Psoas muscle (tissue), 8 donors: Measurements from ENCODE around the gene ZFAND6. TPM values are rescaled to one million over a fixed set of nuclear protein-coding genes. Genes with fewer than 3 reads are reported as not detected.

Source experiments
- ATAC-seq, 4 donors: fragments of 200-7000 bp; cut with Tn5 transposase; one replicate each; pipeline ENCODE4 v1.9.1; 2020; ENCODE audit warnings: moderate library complexity in 3 of 4, mild to moderate bottlenecking in 2 of 4
- DNase-seq, 2 donors: peaks; one replicate each; pipeline ENCODE4 v3.0.0-alpha.2; 2020
- H3K27ac ChIP-seq: fragments of 200-600 bp; one replicate; pipeline ENCODE4 v1.8.0; 2022
- H3K27me3 ChIP-seq, 3 donors: fragments of 200-600 bp in 1 of 3; one replicate each; pipeline versions ENCODE4 v1.6.1 to v1.8.0; 2013 to 2022; ENCODE audit warnings: low read length in 2 of 3, mild to moderate bottlenecking in 2 of 3, moderate library complexity in 1 of 3; ENCODE audit not compliant: insufficient read depth in 3 of 3
- H3K36me3 ChIP-seq, 2 donors: fragments of 200-600 bp in 1 of 2; one replicate each; pipeline versions ENCODE4 v1.6.1 to v1.8.0; 2013 to 2022; ENCODE audit warnings: low read depth in 1 of 2, mild to moderate bottlenecking in 1 of 2, moderate library complexity in 1 of 2; ENCODE audit not compliant: insufficient read depth in 1 of 2
- H3K4me1 ChIP-seq: fragments of 200-600 bp; one replicate; pipeline ENCODE4 v1.8.0; 2022
- H3K4me3 ChIP-seq: fragments of 200-600 bp; one replicate; pipeline ENCODE4 v1.8.0; 2022; ENCODE audit warnings: mild to moderate bottlenecking
- H3K9me3 ChIP-seq: fragments of 200-600 bp; one replicate; pipeline ENCODE4 v1.8.0; 2022
- WGBS, 3 donors: extraction: QIAGEN DNeasy Blood & Tissue Kit; methylation state at CpG; one replicate each; pipeline versions ENCODE4 v1.1.6 to v1.1.7; 2013; 5-methylcytosine and 5-hydroxymethylcytosine counted together
- intact Hi-C, 2 donors: fragments of 100-400 bp; cut with DNase I; formaldehyde crosslinking; loops; one replicate each; pipeline versions ENCODE4 v1.11.0 to v1.14.2; 2022
- polyA plus RNA-seq, 3 donors: library from polyadenylated mRNA; stranded (reverse); fragments of 200-250 nt; gene quantifications; one replicate each; pipeline ENCODE4 v1.2.3, GENCODE V29; 2013
- total RNA-seq, 4 donors: library from RNA; stranded (reverse); fragmentation: NEBNext Ultra II Directional in 2 of 4; extraction: Animal tissue kit (Norgen Biotek cat#: 25700) in 2 of 4; gene quantifications; one replicate each; pipeline versions ENCODE4 v1.2.1 to v1.2.4, GENCODE V29; 2021 to 2023
- TF ChIP-seq, protein P1 (sequence below): fragments of 200-600 bp; IDR thresholded peaks from one replicate; pipeline ENCODE4 v1.8.0; 2022; ENCODE audit warnings: antibody characterized with exemption
- donor health status: healthy with polysubstance abuse.
- donor health status: DM: no; HTN: no; CAD: no; lungs with moderate emphysema.
- donor health status: Bipolar disorder and iron deficiency.
- donor health status: healthy.
- donor health status: DM: yes; HTN: yes; CAD: no.
- donor health status: DM: no; HTN: no; CAD: no.
- donor health status: DM: no; HTN: no; CAD: no.
- donor health status: DM: yes; HTN: yes; CAD: no.

ZFAND6 gene
- total and polyA plus RNA-seq, 7 donors = 66.3 to 125 (median 78.8) TPM

DNA sequence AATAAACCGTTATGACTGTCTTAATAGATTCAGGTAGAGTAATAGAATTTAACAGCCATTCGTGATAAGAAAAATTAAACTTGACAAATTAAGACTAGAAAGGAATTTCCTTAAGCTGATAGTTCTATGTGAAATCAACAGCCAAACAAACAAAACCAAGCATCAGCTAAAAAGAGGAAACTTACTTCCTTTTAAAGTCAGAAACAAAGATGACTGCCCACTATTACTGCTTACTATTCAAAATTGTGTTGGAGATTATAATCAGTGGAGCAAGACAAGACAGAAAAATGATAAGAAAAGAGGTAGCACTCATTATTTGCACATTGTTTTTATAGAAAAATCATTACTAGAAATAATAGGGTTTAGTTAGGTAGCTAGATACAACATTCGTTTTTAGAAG lies 79.5 kb downstream of the ZFAND6 start:
- no peaks in the 10 kb centered on the region for H3K9me3 ChIP-seq
- DNase-seq (no peak), ATAC-seq (no peak)
- H3K4me1 ChIP-seq = no peaks in the 10 kb centered on the region
- H3K27ac ChIP-seq = no peak overlapping the region
- TF ChIP-seq, protein P1, sequence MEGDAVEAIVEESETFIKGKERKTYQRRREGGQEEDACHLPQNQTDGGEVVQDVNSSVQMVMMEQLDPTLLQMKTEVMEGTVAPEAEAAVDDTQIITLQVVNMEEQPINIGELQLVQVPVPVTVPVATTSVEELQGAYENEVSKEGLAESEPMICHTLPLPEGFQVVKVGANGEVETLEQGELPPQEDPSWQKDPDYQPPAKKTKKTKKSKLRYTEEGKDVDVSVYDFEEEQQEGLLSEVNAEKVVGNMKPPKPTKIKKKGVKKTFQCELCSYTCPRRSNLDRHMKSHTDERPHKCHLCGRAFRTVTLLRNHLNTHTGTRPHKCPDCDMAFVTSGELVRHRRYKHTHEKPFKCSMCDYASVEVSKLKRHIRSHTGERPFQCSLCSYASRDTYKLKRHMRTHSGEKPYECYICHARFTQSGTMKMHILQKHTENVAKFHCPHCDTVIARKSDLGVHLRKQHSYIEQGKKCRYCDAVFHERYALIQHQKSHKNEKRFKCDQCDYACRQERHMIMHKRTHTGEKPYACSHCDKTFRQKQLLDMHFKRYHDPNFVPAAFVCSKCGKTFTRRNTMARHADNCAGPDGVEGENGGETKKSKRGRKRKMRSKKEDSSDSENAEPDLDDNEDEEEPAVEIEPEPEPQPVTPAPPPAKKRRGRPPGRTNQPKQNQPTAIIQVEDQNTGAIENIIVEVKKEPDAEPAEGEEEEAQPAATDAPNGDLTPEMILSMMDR = no peak
- H3K36me3 ChIP-seq = peaks cover 9 to 38% of the 10 kb centered on the region in 2 donors
- WGBS, 3 donors = 91 to 94% (median 94%) methylated on average over 3 of the region's 3 CpGs
- intact Hi-C loops = no loop called here
- no peaks in the 10 kb centered on the region for H3K27me3 ChIP-seq
- H3K4me3 ChIP-seq = no peak overlapping the region

DNA sequence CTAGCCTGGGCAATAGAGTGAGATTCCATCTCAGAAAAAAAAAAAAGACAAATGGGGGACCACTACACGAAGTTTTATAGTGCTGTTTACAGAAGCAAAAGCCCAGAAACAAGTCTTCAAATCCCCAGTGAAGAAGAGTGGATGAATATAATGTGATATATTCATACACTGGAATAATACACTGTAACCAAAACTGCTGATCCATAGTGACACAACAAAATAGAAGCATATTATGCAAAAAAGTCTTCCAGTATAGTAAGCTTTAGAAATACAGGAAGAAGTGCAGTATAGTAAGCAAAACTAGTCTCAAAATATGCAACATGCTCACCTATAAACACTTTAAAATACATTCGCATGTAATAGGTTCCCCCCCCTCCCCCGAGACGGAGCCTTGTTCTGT lies 81.4 kb downstream of the ZFAND6 start:
- no peak overlapping the region for H3K27ac ChIP-seq
- H3K36me3 ChIP-seq = peaks cover 3 to 19% of the 10 kb centered on the region in 2 donors
- H3K4me1 ChIP-seq = no peaks in the 10 kb centered on the region
- 85 to 93% (median 93%) methylated on average over 4 of the region's 4 CpGs for WGBS, 3 donors
- H3K9me3 ChIP-seq = no peaks in the 10 kb centered on the region
- TF ChIP-seq, protein P1 = no peak
- DNase-seq (no peak), ATAC-seq (no peak)
- H3K27me3 ChIP-seq = no peaks in the 10 kb centered on the region
- no peak overlapping the region for H3K4me3 ChIP-seq
- intact Hi-C loops = no loop called here

DNA sequence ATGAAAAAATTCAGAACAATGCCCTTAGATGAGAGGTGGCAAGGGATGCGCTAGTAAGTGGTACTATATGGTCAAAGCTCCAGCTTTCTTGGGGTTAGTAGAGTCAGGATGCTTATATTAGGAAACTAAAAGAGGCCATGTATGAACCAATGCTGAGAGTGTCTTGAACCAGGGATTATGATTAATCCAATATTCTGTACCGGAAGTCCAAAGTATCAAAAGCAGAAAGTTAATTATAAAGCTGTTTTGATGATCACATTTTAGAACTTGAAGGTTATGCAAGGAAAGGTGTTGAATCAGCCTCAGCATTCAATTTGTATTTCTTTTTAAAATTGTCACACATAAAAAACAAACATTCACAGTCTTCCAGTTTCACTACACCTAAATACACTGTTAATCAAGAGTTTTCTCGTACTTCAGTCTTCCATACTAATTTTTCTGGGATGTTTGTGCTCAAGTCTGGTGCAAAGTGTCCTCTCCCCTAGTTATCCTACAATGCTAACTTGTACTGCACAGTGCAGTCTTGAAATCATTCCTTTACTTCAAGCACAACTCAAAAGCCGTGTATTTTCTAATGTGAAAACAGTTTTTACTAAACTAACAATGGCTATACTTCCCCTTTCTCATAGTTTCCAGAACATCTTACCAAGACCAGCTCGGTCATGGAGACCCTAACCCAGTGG lies 82.6 kb downstream of the ZFAND6 start:
- intact Hi-C loops = no loop called here
- no peak for DNase-seq

DNA sequence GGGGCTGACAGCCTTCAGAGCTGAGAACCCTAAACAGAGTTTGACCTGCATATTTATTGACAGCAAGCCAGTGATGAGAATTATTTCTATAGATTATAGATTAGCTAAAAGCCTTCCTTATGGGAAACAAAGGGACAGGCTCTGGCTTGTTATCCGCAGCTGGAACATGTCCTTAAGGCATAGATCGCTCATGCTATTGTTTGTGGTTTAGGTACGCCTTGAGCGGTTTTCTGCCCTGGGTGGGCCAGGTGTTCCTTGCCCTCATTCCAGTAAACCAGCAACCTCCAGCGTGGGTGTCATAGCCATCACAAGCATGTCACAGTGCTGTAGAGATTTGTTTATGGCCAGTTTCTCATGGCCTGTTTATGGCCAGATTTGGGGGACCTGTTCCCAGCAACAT lies 83.2 kb downstream of the ZFAND6 start:
- H3K9me3 ChIP-seq = no peaks in the 10 kb centered on the region
- peaks cover 0 to 3% of the 10 kb centered on the region in 2 donors for H3K36me3 ChIP-seq
- TF ChIP-seq, protein P1 = no peak
- DNase-seq (no peak), ATAC-seq (no peak)
- no peaks in the 10 kb centered on the region for H3K27me3 ChIP-seq
- 82 to 90% (median 86%) methylated on average over 5 of the region's 5 CpGs for WGBS, 3 donors
- intact Hi-C loops = no loop called here
- H3K4me3 ChIP-seq = no peak overlapping the region
- no peak overlapping the region for H3K27ac ChIP-seq
- H3K4me1 ChIP-seq = no peaks in the 10 kb centered on the region

More for the DNA sequence above, 82.6 kb downstream of the ZFAND6 start:
- Histone ChIP-seq H3K27ac (no peak overlapping the region), H3K4me1 (no peaks in the 10 kb centered on the region), H3K9me3 (no peaks in the 10 kb centered on the region), H3K36me3 (peaks cover 0 to 9% of the 10 kb centered on the region in 2 donors), H3K27me3 (no peaks in the 10 kb centered on the region), H3K4me3 (no peak overlapping the region)
- TF ChIP-seq, protein P1 = no peak
- no peak for ATAC-seq
- WGBS, 3 donors = 93% methylated on average over 5 of the region's 5 CpGs

DNA sequence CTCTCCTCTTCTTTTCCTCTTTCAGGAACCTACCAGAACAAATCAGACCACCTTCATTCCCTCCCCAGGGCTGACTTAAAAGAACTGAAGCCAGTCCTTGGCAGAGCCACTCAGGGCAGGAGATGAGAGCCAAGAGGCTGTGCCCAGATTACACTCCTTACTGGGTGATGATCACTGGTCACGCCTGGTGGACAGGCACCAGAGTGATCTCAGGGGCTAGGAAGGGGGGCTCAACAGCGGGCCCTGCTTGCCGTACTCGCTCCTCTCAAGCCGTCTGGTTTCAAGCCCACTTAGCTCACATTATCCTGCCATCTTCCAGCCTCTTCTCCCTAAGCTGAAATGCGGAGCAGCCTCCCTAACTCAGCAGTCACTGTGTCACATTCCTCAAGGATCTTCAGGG lies 91.7 kb downstream of the ZFAND6 start:
- 30 to 37% (median 30%) methylated on average over 6 of the region's 6 CpGs for WGBS, 3 donors
- Histone ChIP-seq H3K4me1 (peaks cover 35% of the 10 kb centered on the region), H3K36me3 (no peaks in the 10 kb centered on the region), H3K4me3 (peak overlapping the region; percentile 64), H3K9me3 (no peaks in the 10 kb centered on the region), H3K27ac (peak overlapping the region; percentile 86), H3K27me3 (no peaks in the 10 kb centered on the region)
- intact Hi-C loops = loop anchor here (2.0 to 10.0 kb wide), 4 partner anchors 69 to 254 kb away; partner anchors contain the start of genes ZFAND6 (in 2 of the 2) and MTHFS (in 1 of the 2)
- TF ChIP-seq, protein P1 = no peak
- DNase-seq (peak in 1 of 2 donors; percentile 65), ATAC-seq (peak in 3 of 4 donors; percentile 45 to 69 (median 47))
